DMS79 treated with DMSO at 0.1 percent for 48 hours (cell line): ENCODE results near the gene MYH11.

Experiments
- DNase-seq: peaks from one replicate; lab custom pipeline; 2025; lab: John Stamatoyannopoulos, UW

Gene MYH11

GRCh38 chr16:15856901-15857698, at the start of gene MYH11:
Gene MYH11, minus strand, starts transcription at chr16:15857028. Its CDS starts 18,776 bp downstream, at chr16:15838252.
- DNase-seq = no peak

GRCh38 chr16:15906439-15906838, 49.6 kb upstream of the MYH11 start:
- peak; percentile 15 for DNase-seq

DNA sequence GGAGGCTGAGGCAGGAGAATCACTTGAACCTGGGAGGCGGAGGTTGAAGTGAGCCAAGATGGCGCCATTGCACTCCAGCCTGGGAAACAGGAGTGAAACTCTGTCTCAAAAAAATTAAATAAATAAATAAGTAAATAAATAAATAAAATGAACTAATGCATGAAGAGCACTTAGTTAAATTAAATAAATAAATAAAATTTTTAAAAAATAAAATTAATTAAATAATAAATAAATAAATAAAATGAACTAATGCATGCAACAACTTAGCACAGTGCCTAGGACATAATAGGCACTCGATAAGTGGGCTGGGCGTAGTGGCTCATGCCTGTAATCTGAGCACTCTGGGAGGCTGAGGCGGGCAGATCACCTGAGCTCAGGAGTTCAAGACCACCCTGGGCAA, 47.1 kb upstream of the MYH11 start:
- DNase-seq = no peak

- no peak for DNase-seq
Measured at GRCh38 chr16:15900901-15901500, 44.2 kb upstream of the MYH11 start.

GRCh38 chr16:15900357-15900756, 43.5 kb upstream of the MYH11 start:
- no peak for DNase-seq

DNA sequence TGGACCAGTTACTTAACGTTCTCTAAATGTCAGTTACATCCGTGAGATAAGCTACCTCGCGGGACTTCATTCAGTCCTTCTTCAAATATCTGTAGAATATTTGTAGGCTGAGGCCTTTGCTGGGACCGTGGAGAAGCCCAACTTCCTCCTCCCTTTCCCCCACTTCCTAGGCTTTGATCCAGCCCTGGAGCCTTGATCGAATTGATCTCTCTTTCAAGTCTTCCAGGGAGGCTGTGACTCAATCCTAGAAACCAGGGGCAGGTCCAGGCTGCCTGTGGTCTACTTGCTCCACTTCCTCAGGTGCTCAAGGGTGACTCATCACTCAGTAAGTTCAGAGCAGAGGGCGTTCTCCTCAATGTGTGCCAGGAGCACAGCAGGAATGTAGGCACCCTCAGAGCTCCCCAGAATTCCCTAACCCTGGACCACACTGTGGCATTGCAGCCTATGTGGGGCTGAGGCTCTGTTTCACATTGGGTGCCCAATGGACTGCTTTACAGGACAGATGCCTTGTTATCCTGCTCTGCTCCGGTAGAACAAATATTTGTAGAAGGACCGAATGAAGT, 42.8 kb upstream of the MYH11 start:
- peak; percentile 47 for DNase-seq

GRCh38 chr16:15898654-15899053, 41.8 kb upstream of the MYH11 start:
- no peak for DNase-seq

DNA sequence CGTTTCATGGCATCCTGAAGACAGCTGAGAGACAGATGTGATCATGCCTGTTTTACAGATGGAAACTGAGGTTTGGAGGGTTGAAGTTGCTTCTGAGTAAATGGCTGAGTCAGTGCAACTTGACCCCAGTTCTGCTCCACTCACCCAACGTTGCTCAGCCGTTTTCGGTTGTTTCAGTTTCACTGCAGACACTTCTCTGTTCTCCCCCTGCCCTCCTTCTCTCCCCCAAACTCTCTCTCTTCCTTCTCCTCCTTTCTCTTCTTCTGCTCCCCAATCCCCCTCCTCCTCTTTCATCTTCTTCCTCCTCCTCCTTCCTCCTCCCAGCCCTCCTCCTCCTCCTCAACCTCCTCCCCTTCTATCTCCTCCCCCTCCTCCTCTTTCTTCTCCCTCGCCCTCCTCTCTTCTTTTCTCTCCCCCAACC, 41.0 kb upstream of the MYH11 start:
- DNase-seq = no peak

- DNase-seq = no peak
Measured at GRCh38 chr16:15897121-15897780, 40.4 kb upstream of the MYH11 start.

DNA sequence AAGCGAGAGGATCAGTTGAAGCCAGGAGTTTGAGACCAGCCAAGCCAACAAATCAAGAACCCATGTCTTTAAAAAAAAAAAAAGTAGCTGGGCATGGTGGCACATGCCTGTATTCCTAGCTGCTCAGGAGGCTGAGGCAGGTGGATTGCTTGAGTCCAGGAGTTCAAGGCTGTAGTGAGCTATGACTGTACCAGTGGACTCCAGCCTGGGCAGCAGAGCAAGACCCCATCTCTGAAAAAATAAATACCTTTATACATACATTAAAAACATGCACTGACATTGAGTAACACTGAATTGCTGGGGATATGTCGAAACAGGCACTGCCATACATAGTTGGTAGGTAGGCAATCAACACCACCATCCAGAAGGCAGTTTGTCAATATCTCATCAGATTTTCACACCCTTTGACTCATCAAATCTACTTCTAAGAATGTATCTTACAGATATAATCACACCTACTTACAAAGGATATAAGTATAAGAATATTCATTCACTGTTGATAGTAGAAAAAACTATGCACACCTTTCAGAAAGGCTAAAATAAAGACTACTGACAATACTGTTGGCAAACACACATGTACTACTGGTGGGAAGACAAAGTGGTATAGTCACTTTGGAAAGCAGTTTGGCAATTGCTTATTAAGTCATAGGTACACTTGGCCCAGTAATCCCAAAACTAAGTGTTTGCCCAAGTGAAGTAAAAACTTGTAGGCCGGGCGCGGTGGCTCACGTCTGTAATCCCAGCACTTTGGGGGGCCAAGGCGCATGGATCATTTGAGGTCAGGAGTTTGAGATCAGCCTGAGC, 37.9 kb upstream of the MYH11 start:
- DNase-seq = no peak

DNA sequence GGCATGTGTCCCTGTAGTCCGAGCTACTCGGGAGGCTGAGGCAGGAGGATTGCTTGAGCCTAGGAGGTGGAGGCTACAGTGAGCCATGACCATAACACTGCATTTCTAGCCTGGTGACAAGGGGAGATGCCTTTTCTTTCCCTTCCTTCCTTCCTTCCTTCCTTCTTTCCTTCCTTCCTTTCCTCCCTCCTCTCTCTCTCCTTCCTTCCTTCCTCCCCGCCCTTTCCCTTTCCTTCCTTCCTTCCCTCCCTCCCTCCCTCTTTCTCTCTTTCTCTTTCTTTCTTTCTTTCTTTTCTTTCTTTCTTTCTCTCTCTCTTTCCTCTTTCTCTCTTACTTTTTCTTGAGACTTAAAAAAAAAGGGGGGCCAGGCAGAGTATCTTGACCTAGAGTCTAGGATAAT, 34.7 kb upstream of the MYH11 start:
- DNase-seq = no peak

- peak; percentile 95 for DNase-seq
Measured at GRCh38 chr16:15888072-15888976, 31.5 kb upstream of the MYH11 start, which contains the start of gene CEP20. Gene CEP20, minus strand, starts transcription at chr16:15888603. Its CDS starts 18 bp downstream, at chr16:15888585.

- no peak for DNase-seq
Measured at GRCh38 chr16:15887283-15887682, 30.5 kb upstream of the MYH11 start.

- DNase-seq = no peak
Measured at GRCh38 chr16:15886078-15886477, 29.2 kb upstream of the MYH11 start.

DNA sequence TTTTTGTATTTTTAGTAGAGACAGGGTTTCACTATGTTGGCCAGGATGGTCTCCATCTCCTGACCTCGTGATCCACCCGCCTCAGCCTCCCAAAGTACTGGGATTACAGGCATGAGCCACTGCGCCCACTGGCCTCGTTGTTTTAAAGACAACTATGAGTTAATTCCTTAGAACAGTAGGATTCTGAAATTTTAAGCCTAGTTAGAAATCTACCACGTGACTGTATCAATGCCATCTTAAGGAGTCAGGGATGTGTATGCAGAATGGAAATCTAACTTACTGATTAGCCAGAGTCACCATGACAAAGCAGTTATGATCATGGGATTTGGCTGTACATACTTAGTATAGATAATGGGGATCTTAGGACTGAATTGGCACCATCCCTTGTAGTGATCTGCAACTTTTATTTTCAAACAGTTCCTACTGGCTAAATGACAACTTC, 28.8 kb upstream of the MYH11 start:
- DNase-seq = no peak

DNA sequence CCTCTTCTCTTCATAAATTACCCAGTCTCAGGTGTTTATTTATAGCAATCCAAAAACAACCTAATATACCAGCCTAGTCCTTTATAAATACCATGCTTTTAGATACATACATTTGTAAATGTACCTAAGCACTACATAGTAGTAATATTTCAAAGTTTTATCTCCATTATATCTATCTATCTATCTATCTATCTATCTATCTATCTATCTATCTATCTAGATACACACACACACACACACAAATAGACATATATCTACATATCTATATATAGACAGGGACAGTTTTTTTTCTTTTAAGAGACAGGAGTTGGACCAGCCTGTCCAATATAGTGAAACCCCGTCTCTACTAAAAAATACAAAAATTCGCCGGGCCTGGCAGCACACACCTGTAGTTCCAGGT, 25.7 kb upstream of the MYH11 start:
- DNase-seq = no peak

DNA sequence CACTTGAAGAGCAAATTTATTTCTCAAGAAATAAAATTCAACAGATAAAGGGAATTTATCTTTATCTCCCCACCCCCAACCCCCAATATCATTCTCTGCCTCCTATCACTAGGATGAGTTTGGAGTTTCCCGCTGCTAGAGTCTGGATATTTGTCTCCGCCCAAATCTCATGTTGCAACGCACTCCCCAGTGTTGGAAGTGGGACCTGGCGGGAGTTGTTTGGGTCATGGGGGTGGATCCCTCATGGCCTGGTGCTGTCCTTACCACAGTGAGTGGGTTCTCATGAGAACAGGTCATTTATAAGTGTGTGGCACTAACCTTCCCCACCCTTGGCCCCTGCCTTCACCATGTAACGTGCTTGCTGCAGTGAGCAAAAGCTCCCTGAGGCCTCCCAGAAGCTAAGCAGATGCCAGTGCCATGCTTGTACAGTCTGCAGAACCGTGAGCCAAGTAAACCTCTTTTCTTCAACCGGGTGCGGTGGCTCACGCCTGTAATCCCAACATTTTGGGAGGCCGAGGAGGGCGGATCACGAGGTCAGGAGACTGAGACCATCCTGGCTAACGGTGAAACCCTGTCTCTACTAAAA, 25.1 kb upstream of the MYH11 start:
- DNase-seq = no peak

GRCh38 chr16:15880434-15881308, 23.8 kb upstream of the MYH11 start:
- DNase-seq = no peak

- DNase-seq = no peak
Measured at GRCh38 chr16:15879255-15879811, 22.5 kb upstream of the MYH11 start.
